HEK293 (cell line): Measurements from ENCODE around the gene MEAK7.

Experiments used
- CTCF ChIA-PET: fragments of 350-600 bp; formaldehyde crosslinking; extraction: SDS; loops from one replicate; lab custom pipeline; 2021; ENCODE audit warnings: antibody characterized with exemption; lab: Yijun Ruan, JAX
- POLR2A ChIA-PET: fragments of 300-600 bp; formaldehyde crosslinking; extraction: SDS; loops from one replicate; lab custom pipeline; 2020; ENCODE audit warnings: antibody characterized with exemption, inconsistent platforms; lab: Yijun Ruan, JAX
- H3K27ac ChIP-seq: fragments of 200-500 bp; sonication (Bioruptor generic); 2 replicates; pipeline ENCODE4 v1.5.1; 2014; ENCODE audit warnings: low read depth, low read length, control low read depth, inconsistent platforms; ENCODE audit errors: extremely low read depth
- H3K36me3 ChIP-seq, 2 experiments: fragments of 200-500 bp in 1 of 2; sonication (Bioruptor generic) in 1 of 2; 1 replicate in 1 of 2; 2 replicates in 1 of 2; pipeline ENCODE4 v1.5.1; 2014 to 2017; ENCODE audit warnings: inconsistent platforms in 2 of 2, low read length in 2 of 2; ENCODE audit not compliant: control insufficient read depth in 2 of 2, insufficient read depth in 1 of 2
- H3K4me1 ChIP-seq: fragments of 200-500 bp; sonication (Bioruptor generic); 2 replicates; pipeline ENCODE4 v1.5.1; 2014; ENCODE audit warnings: mild to moderate bottlenecking, low read length, inconsistent platforms; ENCODE audit not compliant: control insufficient read depth, insufficient read depth
- H3K4me3 ChIP-seq: 2 replicates; pipeline ENCODE4 v1.5.1; 2011; ENCODE audit warnings: low read depth, mild to moderate bottlenecking, control low read depth, low read length, moderate library complexity
- H3K9me3 ChIP-seq: fragments of 200-500 bp; sonication (Bioruptor generic); 2 replicates; pipeline ENCODE4 v1.5.1; 2014; ENCODE audit warnings: low read depth, low read length, inconsistent platforms; ENCODE audit not compliant: control insufficient read depth, insufficient read depth
- ATF2 ChIP-seq: fragments of 450-650 bp; formaldehyde crosslinking; IDR thresholded peaks from 2 replicates; pipeline ENCODE4 v1.5.1; 2016; ENCODE audit warnings: missing biosample characterization, missing genetic modification characterization, low read depth
- EGR2 ChIP-seq: fragments of 450-650 bp; formaldehyde crosslinking; IDR thresholded peaks from 2 replicates; pipeline ENCODE4 v1.5.1; 2016; ENCODE audit warnings: low read depth, missing biosample characterization, missing genetic modification characterization
- FEZF1 ChIP-seq: fragments of 450-650 bp; formaldehyde crosslinking; IDR thresholded peaks from 2 replicates; pipeline ENCODE4 v1.5.1; 2016; ENCODE audit warnings: missing biosample characterization, missing genetic modification characterization
- GLI4 ChIP-seq: fragments of 450-650 bp; formaldehyde crosslinking; IDR thresholded peaks from 2 replicates; pipeline ENCODE4 v1.5.1; 2016; ENCODE audit warnings: missing biosample characterization, missing genetic modification characterization
- IKZF3 ChIP-seq: fragments of 450-650 bp; IDR thresholded peaks from 2 replicates; pipeline ENCODE4 v1.5.0; 2018; ENCODE audit warnings: missing biosample characterization, mild to moderate bottlenecking, missing genetic modification characterization, moderate library complexity
- MEIS1 ChIP-seq: sonication (generic); formaldehyde crosslinking; IDR thresholded peaks from 2 replicates; pipeline ENCODE4 v1.8.1; 2022; ENCODE audit warnings: missing genetic modification reagents, mild to moderate bottlenecking, borderline replicate concordance
- OVOL3 ChIP-seq: fragments of 450-650 bp; formaldehyde crosslinking; IDR thresholded peaks from 2 replicates; pipeline ENCODE4 v1.5.1; 2016; ENCODE audit warnings: missing biosample characterization, missing genetic modification characterization
- PRDM10 ChIP-seq: fragments of 450-650 bp; formaldehyde crosslinking; IDR thresholded peaks from 2 replicates; pipeline ENCODE4 v1.5.1; 2016; ENCODE audit warnings: missing biosample characterization, missing genetic modification characterization
- TCF7L2 ChIP-seq: IDR thresholded peaks from 2 replicates; pipeline ENCODE4 v1.6.1; 2011; ENCODE audit warnings: low read depth, mild to moderate bottlenecking, inconsistent platforms, low read length, moderate library complexity, borderline replicate concordance
- ZBTB44 ChIP-seq: fragments of 450-650 bp; IDR thresholded peaks from 2 replicates; pipeline ENCODE4 v1.5.1; 2018; ENCODE audit warnings: missing biosample characterization, mild to moderate bottlenecking, missing genetic modification characterization
- ZFHX2 ChIP-seq: fragments of 450-650 bp; formaldehyde crosslinking; conservative IDR thresholded peaks from 2 replicates; pipeline ENCODE4 v1.5.1; 2016; ENCODE audit warnings: missing biosample characterization, missing genetic modification characterization
- ZNF248 ChIP-seq: fragments of 450-650 bp; formaldehyde crosslinking; IDR thresholded peaks from 2 replicates; pipeline ENCODE4 v1.5.1; 2017; ENCODE audit warnings: missing biosample characterization, missing genetic modification characterization
- ZNF274 ChIP-seq, 2 experiments: fragments of 200-500 bp in 1 of 2; fragments of 450-650 bp in 1 of 2; sonication (Bioruptor generic) in 1 of 2; formaldehyde crosslinking in 1 of 2; IDR thresholded peaks; 2 replicates each; pipeline versions ENCODE4 v1.5.1 to v1.6.1; 2014 to 2016; ENCODE audit warnings: borderline replicate concordance in 1 of 2, inconsistent platforms in 1 of 2, low read length in 1 of 2, missing biosample characterization in 1 of 2, missing genetic modification characterization in 1 of 2
- ZNF394 ChIP-seq: fragments of 450-650 bp; formaldehyde crosslinking; IDR thresholded peaks from 2 replicates; pipeline ENCODE4 v1.5.1; 2016; ENCODE audit warnings: missing biosample characterization, missing genetic modification characterization, mild to moderate bottlenecking, moderate library complexity, borderline replicate concordance
- ZNF416 ChIP-seq: fragments of 450-650 bp; formaldehyde crosslinking; IDR thresholded peaks from 2 replicates; pipeline ENCODE4 v1.5.1; 2016; ENCODE audit warnings: missing biosample characterization, missing genetic modification characterization
- ZNF423 ChIP-seq: fragments of 450-650 bp; formaldehyde crosslinking; IDR thresholded peaks from 2 replicates; pipeline ENCODE4 v1.5.1; 2016; ENCODE audit warnings: missing biosample characterization, missing genetic modification characterization
- ZNF48 ChIP-seq: fragments of 450-650 bp; formaldehyde crosslinking; IDR thresholded peaks from 2 replicates; pipeline ENCODE4 v1.5.1; 2016; ENCODE audit warnings: missing biosample characterization, missing genetic modification characterization
- ZNF549 ChIP-seq: fragments of 450-650 bp; IDR thresholded peaks from 2 replicates; pipeline ENCODE4 v1.5.1; 2018; ENCODE audit warnings: missing biosample characterization, missing genetic modification characterization, mild to moderate bottlenecking, inconsistent platforms, moderate library complexity
- ZNF791 ChIP-seq: fragments of 450-650 bp; formaldehyde crosslinking; IDR thresholded peaks from 2 replicates; pipeline ENCODE4 v1.5.1; 2016; ENCODE audit warnings: missing biosample characterization, missing genetic modification characterization

The MEAK7 gene

GRCh38 chr16:84540194-84540593 is 35.7 kb upstream of the MEAK7 start:
- H3K36me3 ChIP-seq, result no peaks in the 10 kb centered on the region
- POLR2A ChIA-PET, result no interaction called here
- TF ChIP-seq GLI4 (no peak), PRDM10 (no peak), EGR2 (tag by site-specific recombination) (no peak), MEIS1 (CRISPR knock-in tag) (no peak)
- TF ChIP-seq, all 188 proteins: peak for 0
- Histone ChIP-seq H3K4me1 (peaks cover 6% of the 10 kb centered on the region), H3K4me3 (no peak overlapping the region), H3K27ac (no peak overlapping the region), H3K9me3 (no peaks in the 10 kb centered on the region)
- CTCF ChIA-PET, result interaction anchor here (1.7 kb wide), 1 partner anchor 34 kb away, joined by 5 read pairs; no protein-coding TSS in a partner anchor

- Histone ChIP-seq H3K4me3 (no peak overlapping the region), H3K9me3 (no peaks in the 10 kb centered on the region), H3K36me3 (no peaks in the 10 kb centered on the region), H3K27ac (no peak overlapping the region), H3K4me1 (peaks cover 3% of the 10 kb centered on the region; the same call in 1 of the 2 replicates)
- POLR2A ChIA-PET, result no interaction called here
- TF ChIP-seq ZNF423 (tag by site-specific recombination), result no peak
- CTCF ChIA-PET, result interaction anchor here (2.3 kb wide), 1 partner anchor 200 kb away, joined by 8 read pairs; no protein-coding TSS in a partner anchor
These were observed 33.9 kb upstream of the MEAK7 start for GRCh38 chr16:84538222-84538840.

- Histone ChIP-seq H3K4me3 (no peak overlapping the region), H3K9me3 (no peaks in the 10 kb centered on the region), H3K4me1 (peaks cover 3% of the 10 kb centered on the region; the same call in 1 of the 2 replicates), H3K27ac (no peak overlapping the region), H3K36me3 (no peaks in the 10 kb centered on the region)
- POLR2A ChIA-PET, result no interaction called here
- no peak for TF ChIP-seq IKZF3 (tag by site-specific recombination)
- peak; percentile 26; the same call in 1 of the 2 replicates for TF ChIP-seq TCF7L2
- no peak for TF ChIP-seq ZNF248
- CTCF ChIA-PET, result interaction anchor here (0.7 to 2.3 kb wide), 3 partner anchors 28 to 412 kb away, joined by 3 to 8 read pairs (median 3); no protein-coding TSS in a partner anchor
These were observed 33.2 kb upstream of the MEAK7 start for GRCh38 chr16:84537491-84538151.

GRCh38 chr16:84535851-84536250 is 31.4 kb upstream of the MEAK7 start:
- ChIA-PET CTCF (no interaction called here), POLR2A (no interaction called here)
- Histone ChIP-seq H3K9me3 (no peaks in the 10 kb centered on the region), H3K4me1 (no peaks in the 10 kb centered on the region), H3K27ac (no peak overlapping the region), H3K4me3 (no peak overlapping the region), H3K36me3 (no peaks in the 10 kb centered on the region)
- TF ChIP-seq ZNF48 (tag by site-specific recombination) (no peak), ZNF274 (IDR thresholded peaks at IDR 0.05; ENCODE audit: low read length) (no peak), ZNF274 (tag by site-specific recombination; IDR thresholded peaks at IDR 0.05; ENCODE audit: borderline replicate concordance) (no peak), ATF2 (tag by site-specific recombination) (no peak), ZBTB44 (no peak), ZNF549 (tag by site-specific recombination) (no peak), FEZF1 (tag by site-specific recombination) (no peak), OVOL3 (no peak), ZNF394 (no peak), ZFHX2 (tag by site-specific recombination) (no peak), ZNF791 (tag by site-specific recombination) (no peak), ZNF416 (tag by site-specific recombination) (no peak)
